NOMO-1 treated with DMSO at 0.1 percent for 48 hours (cell line): ENCODE data around the gene ANKRD7.
"Not testable (repeated sequence)": the region's sequence is repeated elsewhere in the genome, so short reads cannot be mapped to it uniquely, and the experiment has no call there.

Experiments used
- DNase-seq: peaks from one replicate; lab custom pipeline; 2025; ENCODE audit not compliant: unreplicated experiment; lab: John Stamatoyannopoulos, UW

The ANKRD7 gene

GRCh38 chr7:118232837-118233236 lies 8.3 kb downstream of the ANKRD7 start:
- no peak for DNase-seq

DNA sequence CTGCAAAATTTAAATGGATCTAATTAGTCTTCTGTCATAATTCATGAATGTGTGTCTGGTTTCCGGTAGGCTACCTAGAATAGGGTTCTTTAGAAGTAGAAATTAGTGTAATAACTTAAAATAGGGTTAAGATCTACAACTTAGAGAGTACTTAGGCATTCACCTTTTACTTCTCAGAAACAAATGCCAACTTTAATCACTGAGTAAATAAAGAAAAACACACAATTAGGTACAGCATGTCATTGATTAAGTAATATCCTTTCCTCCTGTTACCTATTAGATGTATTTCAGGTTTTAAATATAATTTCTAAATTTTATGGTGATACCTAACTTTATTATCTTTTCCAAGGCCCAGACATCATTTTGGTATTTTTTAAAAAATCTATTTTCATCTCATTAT lies 9.3 kb downstream of the ANKRD7 start:
- no peak for DNase-seq

GRCh38 chr7:118239014-118239413 lies 14.5 kb downstream of the ANKRD7 start:
- DNase-seq: no peak

DNA sequence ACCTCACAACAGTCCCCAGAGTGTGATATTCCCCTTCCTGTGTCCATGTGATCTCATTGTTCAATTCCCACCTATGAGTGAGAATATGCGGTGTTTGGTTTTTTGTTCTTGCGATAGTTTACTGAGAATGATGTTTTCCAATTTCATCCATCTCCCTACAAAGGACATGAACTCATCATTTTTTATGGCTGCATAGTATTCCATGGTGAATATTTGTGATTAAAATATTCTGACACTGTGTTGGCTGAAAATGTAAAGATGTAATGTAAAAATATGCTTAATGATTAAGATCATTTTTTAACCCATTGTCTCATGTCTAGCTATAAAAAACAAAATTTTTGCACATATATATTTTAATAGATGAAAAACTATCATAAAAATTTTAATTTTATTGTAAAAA lies 15.8 kb downstream of the ANKRD7 start:
- not testable (repeated sequence) for DNase-seq

GRCh38 chr7:118243695-118244094 lies 19.2 kb downstream of the ANKRD7 start:
- DNase-seq: no peak

- no peak for DNase-seq
Measured at GRCh38 chr7:118245267-118246040, 20.9 kb downstream of the ANKRD7 start.

GRCh38 chr7:118250860-118251494 lies 26.5 kb downstream of the ANKRD7 start:
- DNase-seq: no peak

- DNase-seq: no peak
Measured at GRCh38 chr7:118252087-118252486, 27.6 kb downstream of the ANKRD7 start.

DNA sequence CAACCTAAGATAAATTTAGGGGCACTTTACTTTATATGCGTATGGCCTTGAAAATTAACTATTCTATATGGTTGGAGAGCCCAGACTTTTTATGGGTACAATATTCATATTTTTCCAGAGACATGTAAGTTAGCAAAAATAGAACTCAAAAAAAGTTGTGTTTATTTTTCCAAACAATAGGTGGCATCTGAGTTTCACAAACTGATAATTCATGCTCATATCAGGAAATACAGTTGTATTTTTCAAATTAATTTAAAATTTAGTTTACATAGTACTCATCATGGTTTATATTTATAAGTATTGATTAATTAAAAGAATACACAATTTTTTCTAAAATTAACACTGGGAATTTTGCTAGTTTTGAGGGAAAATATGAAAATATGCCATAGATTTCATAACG lies 34.6 kb downstream of the ANKRD7 start:
- no peak for DNase-seq

- no peak for DNase-seq
Measured at GRCh38 chr7:118264836-118265235, 40.3 kb downstream of the ANKRD7 start.

GRCh38 chr7:118280319-118281012 lies 56.0 kb downstream of the ANKRD7 start:
- no peak for DNase-seq

DNA sequence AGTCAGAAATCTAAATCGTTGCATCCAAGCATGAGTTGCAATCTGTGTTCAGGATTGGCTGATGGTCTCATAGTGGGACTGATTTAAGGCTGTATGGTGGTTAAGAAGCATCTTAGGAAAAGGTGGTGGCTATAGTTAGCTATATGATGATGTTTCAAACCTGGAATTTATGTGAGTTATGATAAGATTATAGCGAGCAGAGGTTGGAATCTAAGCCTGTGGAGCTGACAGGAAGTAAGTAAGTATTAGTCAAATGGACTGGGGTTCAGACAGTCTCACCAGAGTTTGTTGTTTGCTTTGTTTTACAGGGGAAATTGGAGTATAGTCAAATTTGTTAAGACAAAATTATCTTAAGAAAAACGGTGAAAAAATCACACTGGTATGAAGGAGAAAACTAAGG lies 56.7 kb downstream of the ANKRD7 start:
- DNase-seq: no peak

- no peak for DNase-seq
Measured at GRCh38 chr7:118285358-118285757, 60.9 kb downstream of the ANKRD7 start.

- DNase-seq: no peak
Measured at GRCh38 chr7:118286131-118286530, 61.6 kb downstream of the ANKRD7 start.

GRCh38 chr7:118288098-118288497 lies 63.6 kb downstream of the ANKRD7 start:
- DNase-seq: peak; percentile 54

GRCh38 chr7:118289476-118289875 lies 65.0 kb downstream of the ANKRD7 start:
- no peak for DNase-seq
